ENCODE results near the gene AFF3.
"Not testable (repeated sequence)": the region's sequence is repeated elsewhere in the genome, so short reads cannot be mapped to it uniquely, and the experiment has no call there.

GRCh38 chr2:100098855-100099254 lies 43.5 kb downstream of the AFF3 start:
- TF ChIP-seq CTCF (conservative IDR thresholded peaks at IDR 0.05; ENCODE audit: low read depth, low read length); EZH2 (IDR thresholded peaks at IDR 0.05; ENCODE audit: borderline replicate concordance, low read depth, low read length, poor library complexity, severe bottlenecking): not testable (repeated sequence)

Data from A673 (cell line).